ENCODE measurements around the gene OR3A1. TPM values are rescaled to one million over a fixed set of nuclear protein-coding genes. Genes with fewer than 3 reads are reported as not detected.

The OR3A1 gene
- total RNA-seq, 4 donors from 2014 or later = 0.50 TPM; not detected in 3

Other genes starting within 250 kb of the OR3A1 start
- gene OR1D5, start 234.8 kb downstream of the OR3A1 start, total RNA-seq = not detected
- gene OR1D2, start 193.9 kb downstream of the OR3A1 start, total RNA-seq = not detected
- gene OR1G1, start 170.8 kb downstream of the OR3A1 start, total RNA-seq = not detected
- gene OR1A2, start 100.8 kb downstream of the OR3A1 start, total RNA-seq = not detected
- gene OR1A1, start 90.7 kb downstream of the OR3A1 start, total RNA-seq = under 1 TPM in 1 of 4 donors, not detected in 3; 0.23 TPM
- gene OR3A2, start 87.9 kb upstream of the OR3A1 start, total RNA-seq = under 1 TPM in 3 of 4 donors, not detected in 1; 0.67 to 0.78 (median 0.72) TPM
- gene OR1E1, start 100.0 kb upstream of the OR3A1 start, total RNA-seq = not detected
- gene OR3A3, start 113.0 kb upstream of the OR3A1 start, total RNA-seq = not detected
- not detected for gene OR1E2, start 135.5 kb upstream of the OR3A1 start, total RNA-seq
- gene SPATA22, start 173.5 kb upstream of the OR3A1 start, total RNA-seq = 1 to 10 TPM in 1 of 4 donors, under 1 TPM in 1, not detected in 2; 0.81 to 2.2 TPM
- gene ASPA, start 177.6 kb upstream of the OR3A1 start, total RNA-seq = 1 to 10 TPM; 1.4 to 3.4 (median 2.7) TPM